ENCODE results near the gene DDX3X. TPM values are rescaled to one million over a fixed set of nuclear protein-coding genes. Genes with fewer than 3 reads are reported as not detected.

Gene DDX3X
- total RNA-seq, 2 experiments from 2014 or later: 75.1 to 85.0 TPM

DNA sequence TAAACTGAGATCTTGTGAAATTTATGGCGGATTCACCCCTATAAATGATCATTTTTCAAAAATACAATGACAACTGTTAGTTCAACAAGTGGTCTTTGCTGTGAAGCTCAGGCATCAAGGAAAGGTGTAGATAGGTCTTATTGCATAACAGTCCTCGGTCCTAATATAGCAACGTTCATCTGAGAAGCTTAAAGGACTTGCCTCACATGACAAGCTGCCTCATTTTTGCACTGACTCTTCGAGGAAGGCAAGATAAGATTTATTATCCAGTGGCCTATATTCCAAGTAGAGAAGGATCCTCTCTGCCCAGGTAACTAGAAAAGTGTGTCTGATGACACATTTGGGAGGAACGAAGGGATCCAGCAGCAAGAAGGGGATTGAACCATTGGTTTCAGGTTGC, 13.6 kb upstream of the DDX3X start:
- CTCF ChIA-PET (ENCODE audit: unreplicated experiment): no interaction called here
- no peak for DNase-seq (ENCODE audit: low spot score)
- Histone ChIP-seq H3K9me3 (ENCODE audit: low read length) (no peaks in the 10 kb centered on the region), H3K79me2 (ENCODE audit: insufficient read depth, low read depth, low read length) (no peaks in the 10 kb centered on the region), H3K27ac (ENCODE audit: low read depth, low read length, poor library complexity, severe bottlenecking) (no peak overlapping the region), H3K36me3 (ENCODE audit: insufficient read depth, low read length) (no peaks in the 10 kb centered on the region), H3K4me3 (ENCODE audit: low read depth, low read length, poor library complexity, severe bottlenecking) (no peak overlapping the region), H3K9me2 (ENCODE audit: insufficient read depth, low read length) (no peaks in the 10 kb centered on the region), H2AFZ (ENCODE audit: low read length) (no peak overlapping the region), H3K4me1 (ENCODE audit: insufficient read depth, low read length, poor library complexity, severe bottlenecking) (no peaks in the 10 kb centered on the region), H3K4me2 (ENCODE audit: low read length) (no peak overlapping the region), H4K20me1 (ENCODE audit: insufficient read depth, low read length) (no peaks in the 10 kb centered on the region)
- no TSS peak for BruUV-seq (replicated peaks)
- intact Hi-C loops (cut with micrococcal nuclease; ENCODE audit: unreplicated experiment): no loop called here
- POLR2A ChIA-PET: no interaction called here
- TF ChIP-seq, protein P1, sequence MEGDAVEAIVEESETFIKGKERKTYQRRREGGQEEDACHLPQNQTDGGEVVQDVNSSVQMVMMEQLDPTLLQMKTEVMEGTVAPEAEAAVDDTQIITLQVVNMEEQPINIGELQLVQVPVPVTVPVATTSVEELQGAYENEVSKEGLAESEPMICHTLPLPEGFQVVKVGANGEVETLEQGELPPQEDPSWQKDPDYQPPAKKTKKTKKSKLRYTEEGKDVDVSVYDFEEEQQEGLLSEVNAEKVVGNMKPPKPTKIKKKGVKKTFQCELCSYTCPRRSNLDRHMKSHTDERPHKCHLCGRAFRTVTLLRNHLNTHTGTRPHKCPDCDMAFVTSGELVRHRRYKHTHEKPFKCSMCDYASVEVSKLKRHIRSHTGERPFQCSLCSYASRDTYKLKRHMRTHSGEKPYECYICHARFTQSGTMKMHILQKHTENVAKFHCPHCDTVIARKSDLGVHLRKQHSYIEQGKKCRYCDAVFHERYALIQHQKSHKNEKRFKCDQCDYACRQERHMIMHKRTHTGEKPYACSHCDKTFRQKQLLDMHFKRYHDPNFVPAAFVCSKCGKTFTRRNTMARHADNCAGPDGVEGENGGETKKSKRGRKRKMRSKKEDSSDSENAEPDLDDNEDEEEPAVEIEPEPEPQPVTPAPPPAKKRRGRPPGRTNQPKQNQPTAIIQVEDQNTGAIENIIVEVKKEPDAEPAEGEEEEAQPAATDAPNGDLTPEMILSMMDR (conservative IDR thresholded peaks at IDR 0.05; ENCODE audit: low read length): no peak
- TF ChIP-seq EZH2phosphoT487 (IDR thresholded peaks at IDR 0.05; ENCODE audit: borderline replicate concordance, low read depth, low read length): no peak

DNA sequence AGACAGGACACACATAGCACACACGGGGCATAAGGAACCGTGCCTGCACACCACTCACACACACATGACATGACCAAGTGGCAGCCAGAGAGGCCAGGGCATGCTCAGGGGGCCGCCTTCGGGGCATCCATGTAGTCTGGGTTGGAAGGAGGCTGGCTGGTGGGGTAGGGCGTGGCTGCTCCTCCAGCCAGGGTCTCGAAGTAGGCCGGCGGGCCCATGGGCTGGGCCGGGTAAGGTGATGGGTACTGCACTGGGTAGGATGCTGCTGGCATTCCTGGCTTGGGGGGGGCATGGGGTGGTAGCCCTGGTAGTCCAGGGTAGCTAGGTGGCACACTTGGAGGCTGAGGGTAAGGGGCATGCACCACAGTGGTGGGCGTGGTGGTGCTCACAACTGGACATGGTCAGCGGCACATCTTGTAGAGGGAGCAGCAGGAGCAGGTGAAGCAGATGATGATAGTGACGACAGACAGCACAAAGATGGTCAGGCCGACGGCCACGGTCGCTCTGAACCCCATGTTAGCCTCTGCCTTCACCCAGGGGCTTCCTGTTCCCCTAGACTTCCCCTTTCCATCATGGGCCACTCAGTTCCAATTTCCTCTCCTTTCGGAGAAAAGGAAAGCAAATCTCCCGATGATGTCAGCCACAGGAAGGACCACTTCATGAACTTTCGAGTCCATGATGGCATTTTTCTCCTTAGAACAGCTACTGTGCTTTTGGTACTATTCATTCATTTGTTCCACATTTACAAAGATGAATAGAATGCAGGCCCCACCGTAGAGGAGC, 10.9 kb upstream of the DDX3X start:
- no peaks in the 10 kb centered on the region for H3K79me2 ChIP-seq (ENCODE audit: insufficient read depth, low read depth, low read length)
- no peak for TF ChIP-seq EZH2phosphoT487 (IDR thresholded peaks at IDR 0.05; ENCODE audit: borderline replicate concordance, low read depth, low read length)
- TF ChIP-seq, protein P1 (conservative IDR thresholded peaks at IDR 0.05; ENCODE audit: low read length): no peak
- DNase-seq (ENCODE audit: low spot score): no peak
- no peak overlapping the region for H3K4me2 ChIP-seq (ENCODE audit: low read length)
- ChIA-PET POLR2A (interaction anchor here (0.6 to 0.7 kb wide), 3 partner anchors 92 to 494 kb away, joined by 3 to 4 read pairs (median 4); no protein-coding TSS in a partner anchor), CTCF (ENCODE audit: unreplicated experiment) (no interaction called here)
- H3K9me2 ChIP-seq (ENCODE audit: insufficient read depth, low read length): no peaks in the 10 kb centered on the region
- no peak overlapping the region for H3K27ac ChIP-seq (ENCODE audit: low read depth, low read length, poor library complexity, severe bottlenecking)
- H4K20me1 ChIP-seq (ENCODE audit: insufficient read depth, low read length): no peaks in the 10 kb centered on the region
- H2AFZ ChIP-seq (ENCODE audit: low read length): no peak overlapping the region
- H3K4me3 ChIP-seq (ENCODE audit: low read depth, low read length, poor library complexity, severe bottlenecking): no peak overlapping the region
- H3K9me3 ChIP-seq (ENCODE audit: low read length): no peaks in the 10 kb centered on the region
- H3K4me1 ChIP-seq (ENCODE audit: insufficient read depth, low read length, poor library complexity, severe bottlenecking): no peaks in the 10 kb centered on the region
- no peaks in the 10 kb centered on the region for H3K36me3 ChIP-seq (ENCODE audit: insufficient read depth, low read length)
- no TSS peak for BruUV-seq (replicated peaks)
- intact Hi-C loops (cut with micrococcal nuclease; ENCODE audit: unreplicated experiment): no loop called here

DNA sequence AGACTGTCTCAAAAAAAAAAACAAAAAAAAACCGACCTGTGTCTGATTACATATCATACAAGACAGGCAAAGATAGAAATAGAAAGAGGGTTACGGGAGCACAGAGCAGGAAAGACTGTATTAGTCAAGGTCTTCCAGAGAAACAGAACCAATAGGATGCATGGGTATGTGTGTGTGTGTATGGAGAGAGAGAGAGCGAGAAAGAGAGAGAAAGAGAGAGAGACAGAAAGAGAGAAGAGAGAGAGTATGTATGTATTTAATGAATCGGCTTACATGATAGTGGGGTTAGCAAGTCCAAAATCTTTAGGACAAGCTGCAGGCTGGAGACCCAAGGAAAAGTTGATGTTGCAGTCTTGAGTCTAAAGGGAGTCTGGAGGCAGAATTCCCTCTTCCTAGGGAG, 7.5 kb upstream of the DDX3X start:
- ChIA-PET CTCF (ENCODE audit: unreplicated experiment) (no interaction called here), POLR2A (interaction anchor here (0.8 kb wide), 1 partner anchor 117 kb away, joined by 3 read pairs; no protein-coding TSS in a partner anchor)
- H4K20me1 ChIP-seq (ENCODE audit: insufficient read depth, low read length): no peaks in the 10 kb centered on the region
- H3K4me1 ChIP-seq (ENCODE audit: insufficient read depth, low read length, poor library complexity, severe bottlenecking): peaks cover 17% of the 10 kb centered on the region
- no peak for DNase-seq (ENCODE audit: low spot score)
- H3K9me2 ChIP-seq (ENCODE audit: insufficient read depth, low read length): no peaks in the 10 kb centered on the region
- no peak overlapping the region for H2AFZ ChIP-seq (ENCODE audit: low read length)
- no peak for TF ChIP-seq EZH2phosphoT487 (IDR thresholded peaks at IDR 0.05; ENCODE audit: borderline replicate concordance, low read depth, low read length)
- BruUV-seq (replicated peaks): no TSS peak
- H3K79me2 ChIP-seq (ENCODE audit: insufficient read depth, low read depth, low read length): peaks cover 2% of the 10 kb centered on the region; the same call in 1 of the 2 replicates
- no peaks in the 10 kb centered on the region for H3K36me3 ChIP-seq (ENCODE audit: insufficient read depth, low read length)
- H3K4me3 ChIP-seq (ENCODE audit: low read depth, low read length, poor library complexity, severe bottlenecking): no peak overlapping the region
- H3K27ac ChIP-seq (ENCODE audit: low read depth, low read length, poor library complexity, severe bottlenecking): no peak overlapping the region
- intact Hi-C loops (cut with micrococcal nuclease; ENCODE audit: unreplicated experiment): no loop called here
- no peak overlapping the region for H3K4me2 ChIP-seq (ENCODE audit: low read length)
- H3K9me3 ChIP-seq (ENCODE audit: low read length): no peaks in the 10 kb centered on the region

Data from OCI-LY7 (cell line).